HG03442 (cell line): Measurements from ENCODE around the gene GLDN.

Experiments
- ATAC-seq: cut with Tn5 transposase; IDR thresholded peaks from one replicate; pipeline ENCODE4 v1.9.1; 2021; ENCODE audit warnings: mild to moderate bottlenecking, moderate library complexity; ENCODE audit not compliant: unreplicated experiment

GLDN gene

DNA sequence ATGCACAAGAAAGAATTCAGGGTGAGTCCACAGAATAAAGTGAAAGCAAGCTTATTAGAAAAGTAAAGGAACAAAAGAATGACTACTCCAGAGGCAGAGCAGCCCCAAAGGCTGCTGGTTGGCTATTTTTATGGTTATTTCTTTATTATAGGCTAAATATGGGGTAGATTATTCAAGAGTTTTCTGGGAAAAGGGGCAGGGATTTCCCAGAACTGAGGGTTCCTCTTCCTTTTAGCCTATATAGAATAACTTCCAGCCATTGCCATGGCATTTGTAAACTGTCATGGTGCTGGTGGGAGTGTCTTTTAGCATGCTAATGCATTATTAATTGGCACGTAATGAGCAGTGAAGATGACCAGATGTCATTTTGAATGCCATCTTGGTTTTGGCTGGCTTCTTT lies 13.6 kb downstream of the GLDN start:
- ATAC-seq: no peak

DNA sequence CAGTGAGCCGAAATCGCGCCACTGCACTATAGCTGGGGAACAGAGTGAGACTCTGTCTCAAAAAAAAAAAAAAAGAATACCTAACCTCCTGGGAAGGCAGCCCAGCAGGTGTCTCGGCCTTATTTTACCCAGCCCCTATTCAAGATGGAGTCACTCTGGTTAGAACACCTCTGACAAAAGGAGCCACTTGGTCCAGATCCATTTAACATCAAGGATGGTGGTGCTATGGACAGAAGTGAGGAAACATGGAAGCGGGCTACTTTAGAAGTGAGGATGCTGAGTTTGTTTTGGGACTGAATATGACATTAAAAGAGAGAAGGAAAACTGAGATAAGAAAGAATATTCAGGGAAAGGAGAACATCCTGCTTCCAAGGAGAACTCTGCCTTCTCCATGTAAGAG lies 14.7 kb downstream of the GLDN start:
- no peak for ATAC-seq

GRCh38 chr15:51356983-51357382 lies 15.5 kb downstream of the GLDN start:
- no peak for ATAC-seq

DNA sequence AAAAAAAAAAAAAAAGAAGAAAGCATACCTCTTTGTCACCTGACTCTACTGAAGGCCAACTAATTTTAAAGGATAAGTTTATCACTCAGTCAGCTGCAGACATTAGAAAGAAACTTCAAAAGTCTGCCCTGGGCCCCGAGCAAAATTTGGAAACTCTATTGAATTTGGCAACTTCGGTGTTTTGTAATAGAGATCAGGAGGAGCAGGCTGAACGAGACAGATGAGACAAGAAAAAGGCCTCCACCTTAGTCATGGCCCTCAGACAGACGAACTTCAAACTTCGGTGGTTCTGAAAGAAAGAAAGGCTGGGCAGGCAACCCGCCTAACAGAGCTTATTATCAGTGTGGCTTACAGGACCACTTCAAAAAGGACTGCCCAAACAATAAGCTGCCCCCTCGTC lies 18.5 kb downstream of the GLDN start:
- no peak for ATAC-seq

DNA sequence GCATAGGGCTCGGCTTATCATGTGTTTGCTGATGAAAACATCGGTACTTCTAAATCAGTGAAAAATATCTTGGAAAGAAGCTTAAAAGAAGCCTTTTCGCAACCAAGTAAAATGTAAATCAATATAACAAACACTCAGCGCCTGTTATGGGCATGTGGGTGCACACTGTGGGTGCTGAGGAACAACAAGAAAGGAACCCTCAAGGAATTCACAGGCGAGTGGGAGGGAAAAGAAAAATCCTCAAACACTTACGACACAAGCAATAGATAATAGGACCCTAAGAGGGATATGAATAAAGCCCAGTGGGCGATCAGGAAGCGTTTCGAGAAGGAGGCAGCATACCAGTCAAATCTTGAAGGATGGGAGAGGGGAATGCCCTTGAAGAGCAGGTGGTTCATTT lies 21.9 kb downstream of the GLDN start:
- ATAC-seq: no peak

- no peak for ATAC-seq
Measured at GRCh38 chr15:51365417-51365816, 24.0 kb downstream of the GLDN start.

DNA sequence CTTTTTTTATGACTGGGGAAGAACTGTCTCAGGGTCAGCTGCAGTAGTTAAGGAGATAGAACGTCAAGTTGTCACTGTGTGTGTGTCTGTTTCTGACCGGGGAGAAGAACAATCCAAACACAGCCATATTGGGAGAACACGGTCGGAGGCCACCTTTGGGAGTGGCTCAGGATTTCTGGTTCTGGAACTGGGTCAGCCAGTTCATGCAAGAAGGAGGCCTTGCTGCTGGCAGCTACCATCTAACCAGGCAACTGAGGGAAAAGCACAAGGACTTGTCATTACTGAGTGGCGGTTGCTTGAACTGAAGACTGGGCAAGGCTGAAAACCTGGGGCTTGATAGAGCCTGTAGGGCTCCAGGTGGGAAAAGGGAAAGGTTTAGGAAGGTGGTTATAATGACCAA lies 24.6 kb downstream of the GLDN start:
- ATAC-seq: no peak

DNA sequence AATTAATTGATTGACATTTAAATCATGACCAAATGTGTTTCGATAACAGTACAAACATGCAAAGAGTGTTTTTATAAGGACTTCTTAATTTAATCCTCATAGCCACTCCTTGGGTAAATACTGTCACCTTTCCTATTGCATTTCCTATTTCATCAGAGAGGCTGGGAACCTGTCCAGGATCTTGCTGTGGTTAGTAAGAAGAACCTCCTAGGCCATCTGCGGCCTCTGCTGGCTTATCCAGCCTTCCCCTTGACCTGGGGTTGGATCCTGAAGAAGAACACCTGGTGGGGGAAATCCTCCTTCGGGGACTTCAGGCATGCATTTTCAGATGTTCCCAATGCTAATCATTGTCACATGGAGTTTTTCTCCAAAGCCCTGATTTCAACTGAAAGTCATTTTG lies 25.5 kb downstream of the GLDN start:
- no peak for ATAC-seq

GRCh38 chr15:51367322-51367976 lies 26.0 kb downstream of the GLDN start:
- no peak for ATAC-seq

GRCh38 chr15:51368307-51368706 lies 26.9 kb downstream of the GLDN start:
- no peak for ATAC-seq

- no peak for ATAC-seq
Measured at GRCh38 chr15:51368751-51369450, 27.4 kb downstream of the GLDN start.

DNA sequence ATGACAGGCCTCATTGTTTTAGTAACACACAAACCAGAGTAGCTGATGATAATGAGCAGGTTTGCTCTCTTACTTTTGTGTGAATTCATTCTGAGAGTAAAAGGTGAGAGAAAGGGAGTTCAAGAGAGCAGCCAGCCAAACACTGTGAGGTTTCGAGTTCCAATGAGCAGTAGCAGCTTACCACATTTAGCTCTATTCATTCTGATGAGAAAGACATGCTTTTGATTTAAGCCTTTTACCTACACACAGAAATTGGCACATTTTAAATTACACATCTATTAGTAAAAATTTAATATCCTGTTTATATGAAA lies 28.0 kb downstream of the GLDN start:
- ATAC-seq: no peak

DNA sequence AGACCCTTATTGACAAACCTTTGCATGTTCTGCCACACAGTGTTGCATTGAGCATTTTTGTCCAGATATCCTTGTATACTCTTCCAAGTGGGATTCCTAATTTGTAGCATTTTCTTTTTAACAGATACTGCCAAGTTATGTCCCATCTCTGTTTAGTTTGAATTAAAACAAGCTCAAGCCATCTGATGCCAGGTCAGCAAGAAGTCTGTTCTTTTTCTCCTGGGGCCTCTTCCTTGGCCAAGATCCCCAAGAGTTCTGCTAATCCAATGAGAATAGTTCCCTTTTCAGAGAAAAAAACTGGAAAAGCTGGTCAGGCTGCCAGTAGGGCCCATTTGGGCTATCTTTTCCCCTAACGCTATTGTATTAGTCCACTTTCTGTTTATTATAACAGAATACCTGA lies 29.8 kb downstream of the GLDN start:
- no peak for ATAC-seq

DNA sequence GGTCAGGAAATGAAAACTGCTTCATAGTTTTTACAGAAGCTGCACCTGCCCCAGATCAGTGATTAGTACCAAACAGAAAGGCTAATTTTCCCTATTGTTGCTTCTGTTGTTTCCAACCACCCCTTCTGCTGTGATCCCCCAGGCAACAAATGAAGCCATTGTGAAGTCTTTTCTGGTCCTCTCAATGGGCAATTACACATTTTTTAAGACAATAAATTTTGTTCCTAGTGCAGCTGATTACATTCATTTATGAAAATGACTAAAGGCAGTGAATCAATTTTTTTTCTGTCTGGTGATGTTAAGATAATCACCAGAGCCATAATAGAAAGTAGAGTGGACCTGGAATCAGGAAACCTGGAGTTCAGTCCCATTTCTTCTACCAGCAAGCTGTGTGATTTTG lies 32.7 kb downstream of the GLDN start:
- no peak for ATAC-seq

GRCh38 chr15:51375966-51376640 lies 34.6 kb downstream of the GLDN start:
- ATAC-seq: no peak

- no peak for ATAC-seq
Measured at GRCh38 chr15:51377038-51377786, 35.8 kb downstream of the GLDN start.

DNA sequence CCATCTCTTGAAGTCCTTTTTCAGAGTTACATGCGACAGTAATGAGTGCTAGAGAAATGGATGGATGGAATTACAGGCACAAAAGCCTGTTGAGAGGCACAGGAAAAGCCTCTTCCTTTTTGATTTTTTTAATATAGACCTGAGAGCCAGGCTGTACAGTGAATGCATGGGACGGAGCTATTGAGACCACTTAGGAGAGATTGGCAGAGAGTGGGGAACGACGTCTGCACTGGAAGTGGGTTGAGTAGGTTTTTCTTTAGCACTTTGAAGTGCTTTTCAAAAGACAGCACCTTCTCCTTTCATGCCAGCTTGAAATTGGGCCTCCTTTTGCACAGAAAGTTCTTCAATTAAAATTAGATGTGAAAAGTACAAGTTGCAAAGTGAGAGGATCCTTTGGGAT lies 37.0 kb downstream of the GLDN start:
- ATAC-seq: no peak

DNA sequence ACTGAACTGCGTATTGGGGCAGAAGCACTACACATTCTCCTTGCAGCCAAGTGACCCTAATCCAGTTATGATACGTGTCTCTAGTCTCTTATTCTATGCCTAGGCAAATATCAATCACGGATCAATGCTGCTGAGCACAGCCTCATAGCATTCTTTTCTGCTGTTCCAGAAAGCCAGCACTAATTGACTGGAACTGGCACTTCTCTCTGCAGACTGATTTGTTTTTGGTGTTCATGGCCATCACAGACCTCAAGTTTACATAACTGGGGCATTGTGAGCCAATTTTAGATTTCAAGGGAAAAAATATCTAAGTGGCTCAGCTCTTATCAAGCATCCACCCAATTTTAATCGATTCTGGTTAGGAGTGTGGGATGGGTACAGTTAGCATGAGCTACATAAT lies 37.9 kb downstream of the GLDN start:
- ATAC-seq: no peak

DNA sequence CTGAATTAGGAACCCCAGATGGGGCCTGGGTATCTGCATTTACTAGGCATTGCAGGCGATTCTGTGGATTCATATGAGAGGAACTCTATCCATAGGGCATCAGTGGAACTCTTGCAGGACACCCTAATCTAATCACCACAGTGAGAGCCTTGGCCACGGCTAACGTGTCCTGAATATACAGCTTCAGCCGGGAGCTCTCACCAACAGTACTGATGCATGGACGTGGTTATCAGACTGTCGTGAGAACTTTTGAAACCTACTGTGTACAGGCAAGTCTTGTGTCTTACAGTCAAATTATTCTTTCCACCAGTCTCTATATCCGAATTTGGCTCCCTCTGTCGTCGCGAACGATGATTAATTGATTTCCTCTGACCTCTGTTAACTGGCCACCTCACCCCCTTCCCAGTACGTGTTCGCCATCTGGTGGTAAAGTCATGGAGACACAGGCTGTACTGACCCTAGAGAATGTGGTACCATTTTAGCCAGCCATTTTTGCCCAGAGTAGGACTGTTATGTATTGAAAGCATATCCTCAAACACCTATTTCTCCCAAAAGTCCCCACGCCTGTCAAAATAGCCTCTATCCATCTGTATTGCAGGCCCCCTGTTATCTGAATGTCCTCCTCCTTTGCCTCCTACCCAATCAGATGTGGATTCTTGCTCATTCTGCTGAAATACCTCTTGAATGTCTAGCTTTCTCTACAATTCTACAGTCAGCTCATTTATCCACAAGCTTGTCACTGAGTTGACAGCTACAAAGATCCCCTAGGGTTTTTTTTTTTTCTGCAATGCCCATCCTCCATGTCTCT lies 39.7 kb downstream of the GLDN start:
- peak; percentile 74 for ATAC-seq

- no peak for ATAC-seq
Measured at GRCh38 chr15:51382787-51383186, 41.3 kb downstream of the GLDN start.

DNA sequence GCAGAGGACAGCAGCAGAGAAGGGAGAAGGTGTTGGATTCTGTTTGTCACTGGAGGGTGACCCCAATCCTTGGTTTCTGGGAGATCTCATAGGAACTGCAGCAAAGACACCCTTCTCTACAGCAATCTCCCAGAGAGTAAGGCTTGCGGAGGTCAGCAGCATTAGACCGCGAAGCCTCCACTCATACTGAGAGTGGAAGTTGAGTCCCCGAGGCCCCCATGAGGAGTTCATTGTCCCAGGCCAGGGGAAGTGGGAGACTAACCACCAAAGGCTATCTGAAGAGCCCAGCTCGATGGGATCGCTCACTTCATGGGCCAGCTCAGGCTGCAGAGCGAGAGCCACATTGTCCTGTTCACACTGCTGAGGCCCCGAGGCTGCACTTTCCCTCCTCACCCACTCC lies 44.6 kb downstream of the GLDN start:
- ATAC-seq: no peak
